Stimulated activated CD4-positive, alpha-beta T cell treated with anti-CD3 and anti-CD28 coated beads, Interleukin-1b, Interleukin-23, amount 100 ng/mL, for 24 hours (primary cell): ENCODE measurements around the gene MACROH2A1.

Source experiments
- DNase-seq, 4 experiments: peaks; one replicate each; pipeline ENCODE4 v3.0.0-alpha.2; 2020; ENCODE audit warnings: low read depth in 4 of 4, low spot score in 1 of 4

Gene MACROH2A1

GRCh38 chr5:135356522-135357318 lies 42.3 kb downstream of the MACROH2A1 start:
- no peak for DNase-seq

- DNase-seq = no peak
These were observed 43.9 kb downstream of the MACROH2A1 start for GRCh38 chr5:135355169-135355568.

GRCh38 chr5:135353952-135354721 lies 44.9 kb downstream of the MACROH2A1 start:
- no peak for DNase-seq

- DNase-seq = no peak
These were observed 48.5 kb downstream of the MACROH2A1 start for GRCh38 chr5:135350536-135350935.

- no peak for DNase-seq
These were observed 49.1 kb downstream of the MACROH2A1 start for GRCh38 chr5:135349886-135350285.

GRCh38 chr5:135349451-135349850 lies 49.6 kb downstream of the MACROH2A1 start:
- no peak for DNase-seq

GRCh38 chr5:135348918-135349317 lies 50.1 kb downstream of the MACROH2A1 start:
- DNase-seq = no peak

- DNase-seq = no peak
These were observed 51.6 kb downstream of the MACROH2A1 start for GRCh38 chr5:135347392-135347791.

- DNase-seq = no peak
These were observed 52.9 kb downstream of the MACROH2A1 start for GRCh38 chr5:135345956-135346731.

- DNase-seq = no peak
These were observed 54.7 kb downstream of the MACROH2A1 start for GRCh38 chr5:135344349-135344748.

- DNase-seq = no peak
These were observed 55.6 kb downstream of the MACROH2A1 start for GRCh38 chr5:135343413-135343812.

- DNase-seq = no peak
These were observed 56.5 kb downstream of the MACROH2A1 start for GRCh38 chr5:135342551-135342875.

- no peak for DNase-seq
These were observed 57.1 kb downstream of the MACROH2A1 start for GRCh38 chr5:135341696-135342550.

GRCh38 chr5:135341016-135341666 lies 57.9 kb downstream of the MACROH2A1 start:
- no peak for DNase-seq

GRCh38 chr5:135340568-135340967 lies 58.5 kb downstream of the MACROH2A1 start:
- DNase-seq = no peak

- DNase-seq = no peak
These were observed 59.4 kb downstream of the MACROH2A1 start for GRCh38 chr5:135339623-135340022.

GRCh38 chr5:135339189-135339588 lies 59.8 kb downstream of the MACROH2A1 start:
- no peak for DNase-seq

- DNase-seq = no peak
These were observed 62.0 kb downstream of the MACROH2A1 start for GRCh38 chr5:135337064-135337463.

- DNase-seq = no peak
These were observed 63.8 kb downstream of the MACROH2A1 start for GRCh38 chr5:135335031-135335828.
